Measurements from ENCODE around the gene HOXA13.

The HOXA13 gene

GRCh38 chr7:27159266-27160144 is 40.4 kb downstream of the HOXA13 start:
- no peak for DNase-seq (ENCODE audit: low spot score)

- no peak for DNase-seq (ENCODE audit: low spot score)
Observed at GRCh38 chr7:27158436-27159265, 41.2 kb downstream of the HOXA13 start.

GRCh38 chr7:27157702-27158431 is 42.0 kb downstream of the HOXA13 start:
- no peak for DNase-seq (ENCODE audit: low spot score)

GRCh38 chr7:27156916-27157701 is 42.8 kb downstream of the HOXA13 start:
- DNase-seq (ENCODE audit: low spot score): no peak

- no peak for DNase-seq (ENCODE audit: low spot score)
Observed at GRCh38 chr7:27156508-27156898, 43.4 kb downstream of the HOXA13 start, which contains the start of gene HOXA7. Gene HOXA7 (minus strand): TSS chr7:27156675. CDS start chr7:27156545, 130 bp downstream.

GRCh38 chr7:27155816-27156507 is 43.9 kb downstream of the HOXA13 start:
- DNase-seq (ENCODE audit: low spot score): no peak

- DNase-seq (ENCODE audit: low spot score): no peak
Observed at GRCh38 chr7:27154901-27155815, 44.7 kb downstream of the HOXA13 start.

GRCh38 chr7:27154369-27154768 is 45.5 kb downstream of the HOXA13 start:
- no peak for DNase-seq (ENCODE audit: low spot score)

GRCh38 chr7:27153526-27153925 is 46.4 kb downstream of the HOXA13 start:
- no peak for DNase-seq (ENCODE audit: low spot score)

GRCh38 chr7:27152816-27153442 is 47.0 kb downstream of the HOXA13 start:
- DNase-seq (ENCODE audit: low spot score): no peak

- no peak for DNase-seq (ENCODE audit: low spot score)
Observed at GRCh38 chr7:27151931-27152815, 47.7 kb downstream of the HOXA13 start, which contains the start of gene HOXA3. Gene HOXA3 (minus strand): TSS chr7:27152583. CDS start chr7:27110640, 41,943 bp downstream.

GRCh38 chr7:27151341-27151930 is 48.5 kb downstream of the HOXA13 start:
- DNase-seq (ENCODE audit: low spot score): no peak

GRCh38 chr7:27150568-27151340 is 49.1 kb downstream of the HOXA13 start:
- peak; percentile 64 for DNase-seq (ENCODE audit: low spot score)

GRCh38 chr7:27149842-27150567 is 49.9 kb downstream of the HOXA13 start:
- no peak for DNase-seq (ENCODE audit: low spot score)

- DNase-seq (ENCODE audit: low spot score): no peak
Observed at GRCh38 chr7:27148756-27149641, 50.9 kb downstream of the HOXA13 start.

Data from CD4-positive, alpha-beta T cell treated with Interleukin-15 for 4 hours (primary cell).